ENCODE results near the gene PCBP3.

Gene PCBP3

DNA sequence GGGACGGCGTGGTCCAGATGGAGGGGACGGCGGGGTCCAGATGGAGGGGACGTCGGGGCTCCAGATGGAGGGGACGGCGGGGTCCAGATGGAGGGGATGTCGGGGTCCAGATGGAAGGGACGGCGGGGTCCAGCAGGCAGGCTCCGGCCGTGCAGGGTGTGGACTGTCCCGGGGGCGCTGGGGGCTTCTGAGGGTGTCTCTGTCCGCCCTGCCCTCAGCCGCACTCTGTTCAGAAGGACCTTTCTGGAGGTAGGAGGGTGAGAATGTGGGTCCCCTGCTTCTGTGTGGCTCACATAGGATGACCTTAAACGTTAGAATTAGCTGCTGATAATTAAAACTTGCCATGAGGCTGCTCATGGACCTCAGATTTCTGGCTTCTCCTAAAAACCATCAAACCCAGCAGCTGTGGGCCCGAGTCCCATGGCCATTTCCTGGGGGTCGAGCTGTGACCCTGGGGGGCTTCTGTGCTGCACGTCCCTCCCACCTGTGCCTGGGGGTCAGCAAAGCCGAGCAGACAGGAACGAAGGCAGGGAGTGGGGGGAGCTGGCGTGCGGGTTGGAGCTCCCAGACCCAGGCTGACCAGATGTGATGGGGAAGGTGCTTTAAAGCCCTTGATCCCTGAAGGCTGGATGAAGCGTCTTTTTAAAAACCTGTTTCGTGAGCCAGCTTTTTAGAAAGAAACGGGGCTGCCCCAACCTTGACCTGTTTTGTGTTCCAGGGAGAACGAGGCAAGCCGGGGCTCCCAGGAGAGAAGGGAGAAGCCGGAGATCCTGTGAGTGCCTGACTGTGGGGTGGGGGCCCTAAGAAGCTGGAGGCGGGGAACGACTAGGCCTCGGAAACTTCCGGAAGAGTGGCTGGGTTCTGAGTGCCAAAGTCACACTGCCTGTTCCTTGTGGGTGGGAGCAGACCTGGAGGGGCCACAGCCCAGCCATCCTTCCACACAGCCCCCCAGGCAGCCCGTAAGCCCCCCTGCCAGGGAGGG, 345.1 kb downstream of the PCBP3 start:
- Histone ChIP-seq H3K36me3 (ENCODE audit: control insufficient read depth, insufficient read depth, low read length) (peaks cover 27% of the 10 kb centered on the region), H3K9me3 (ENCODE audit: control insufficient read depth, insufficient read depth, low read length) (no peaks in the 10 kb centered on the region), H3K27me3 (ENCODE audit: control insufficient read depth, insufficient read depth, low read length) (no peaks in the 10 kb centered on the region), H3K4me3 (ENCODE audit: low read length) (no peak overlapping the region), H3K4me1 (ENCODE audit: control insufficient read depth, insufficient read depth, low read length) (no peaks in the 10 kb centered on the region; the same call in 1 of the 2 replicates), H3K27ac (ENCODE audit: low read length) (no peak overlapping the region)
- no CpG with 5 or more reads among the region's 36 CpGs for WGBS (ENCODE audit: insufficient coverage, insufficient read length)
- no peak for DNase-seq (ENCODE audit: low read depth, low spot score)

DNA sequence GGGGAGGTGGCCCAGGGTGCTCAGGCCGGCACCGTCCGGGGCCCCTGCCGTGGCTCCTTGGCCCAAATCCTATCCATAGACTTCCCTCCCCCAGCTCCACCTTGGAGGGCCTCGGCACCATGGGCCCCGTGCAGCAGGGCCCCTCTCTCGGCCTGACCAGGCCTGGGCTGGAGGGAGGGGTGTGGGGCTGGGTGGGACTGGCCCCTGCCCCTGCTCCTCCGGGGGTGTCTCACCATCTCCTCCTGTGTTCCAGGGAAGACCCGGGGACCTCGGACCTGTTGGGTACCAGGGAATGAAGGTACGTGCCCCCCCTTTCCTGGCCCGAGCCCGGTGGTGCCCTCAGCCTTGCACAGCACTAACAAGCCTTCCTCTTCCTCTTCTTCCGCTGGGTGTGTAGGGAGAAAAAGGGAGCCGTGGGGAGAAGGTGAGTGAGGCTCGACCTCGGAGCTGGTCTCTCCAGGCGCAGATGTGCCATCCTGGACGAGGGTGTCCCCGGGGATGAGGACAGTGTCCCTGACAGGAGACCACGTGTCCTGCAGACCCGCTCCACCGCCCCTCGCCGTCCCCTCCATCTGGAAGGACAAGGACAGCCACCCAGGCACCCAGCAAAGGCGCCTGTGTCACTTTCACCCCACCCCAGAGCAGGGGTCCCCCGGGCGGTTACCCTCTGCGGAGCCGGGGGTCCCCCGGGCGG, 346.0 kb downstream of the PCBP3 start:
- Histone ChIP-seq H3K9me3 (ENCODE audit: control insufficient read depth, insufficient read depth, low read length) (no peaks in the 10 kb centered on the region), H3K27me3 (ENCODE audit: control insufficient read depth, insufficient read depth, low read length) (no peaks in the 10 kb centered on the region), H3K36me3 (ENCODE audit: control insufficient read depth, insufficient read depth, low read length) (peaks cover 28% of the 10 kb centered on the region), H3K4me1 (ENCODE audit: control insufficient read depth, insufficient read depth, low read length) (no peaks in the 10 kb centered on the region; the same call in 1 of the 2 replicates), H3K4me3 (ENCODE audit: low read length) (no peak overlapping the region), H3K27ac (ENCODE audit: low read length) (no peak overlapping the region)
- DNase-seq (ENCODE audit: low read depth, low spot score), result no peak
- WGBS (ENCODE audit: insufficient coverage, insufficient read length), result no CpG with 5 or more reads among the region's 32 CpGs

DNA sequence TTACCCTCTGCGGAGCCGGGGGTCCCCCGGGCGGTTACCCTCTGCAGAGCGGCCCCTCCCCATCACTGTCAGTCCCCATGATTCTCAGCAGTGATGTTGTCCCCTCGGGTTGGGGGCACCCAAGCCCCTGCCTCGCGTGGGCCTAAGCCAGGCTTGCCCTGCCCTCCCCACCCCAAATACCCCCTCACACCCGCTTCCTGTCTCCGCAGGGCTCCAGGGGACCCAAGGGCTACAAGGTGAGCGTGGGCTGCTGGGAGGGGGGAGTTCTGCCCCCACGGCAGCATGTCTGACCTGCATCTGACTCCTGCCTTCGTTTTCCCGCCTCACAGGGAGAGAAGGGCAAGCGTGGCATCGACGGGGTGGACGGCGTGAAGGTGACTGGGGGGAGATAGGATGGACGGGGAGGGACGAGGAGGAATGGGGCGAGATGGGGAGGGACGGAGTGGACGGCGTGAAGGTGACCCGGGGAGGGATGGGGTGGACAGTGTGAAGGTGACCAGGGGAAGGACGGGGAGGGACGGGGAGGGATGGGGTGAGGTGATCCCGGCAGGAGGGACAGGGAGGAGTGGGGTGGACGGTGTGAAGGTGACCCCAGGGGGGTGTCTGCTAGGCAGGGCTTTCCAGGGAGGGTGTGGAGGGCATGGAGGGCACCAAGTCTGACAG, 346.7 kb downstream of the PCBP3 start:
- no peak for DNase-seq (ENCODE audit: low read depth, low spot score)
- 100% methylated on average over 8 of the region's 30 CpGs for WGBS (ENCODE audit: insufficient coverage, insufficient read length)
- H3K4me1 ChIP-seq (ENCODE audit: control insufficient read depth, insufficient read depth, low read length), result no peaks in the 10 kb centered on the region; the same call in 1 of the 2 replicates
- no peaks in the 10 kb centered on the region for H3K9me3 ChIP-seq (ENCODE audit: control insufficient read depth, insufficient read depth, low read length)
- no peaks in the 10 kb centered on the region for H3K27me3 ChIP-seq (ENCODE audit: control insufficient read depth, insufficient read depth, low read length)
- H3K36me3 ChIP-seq (ENCODE audit: control insufficient read depth, insufficient read depth, low read length), result peaks cover 31% of the 10 kb centered on the region
- H3K27ac ChIP-seq (ENCODE audit: low read length), result no peak overlapping the region
- H3K4me3 ChIP-seq (ENCODE audit: low read length), result no peak overlapping the region

DNA sequence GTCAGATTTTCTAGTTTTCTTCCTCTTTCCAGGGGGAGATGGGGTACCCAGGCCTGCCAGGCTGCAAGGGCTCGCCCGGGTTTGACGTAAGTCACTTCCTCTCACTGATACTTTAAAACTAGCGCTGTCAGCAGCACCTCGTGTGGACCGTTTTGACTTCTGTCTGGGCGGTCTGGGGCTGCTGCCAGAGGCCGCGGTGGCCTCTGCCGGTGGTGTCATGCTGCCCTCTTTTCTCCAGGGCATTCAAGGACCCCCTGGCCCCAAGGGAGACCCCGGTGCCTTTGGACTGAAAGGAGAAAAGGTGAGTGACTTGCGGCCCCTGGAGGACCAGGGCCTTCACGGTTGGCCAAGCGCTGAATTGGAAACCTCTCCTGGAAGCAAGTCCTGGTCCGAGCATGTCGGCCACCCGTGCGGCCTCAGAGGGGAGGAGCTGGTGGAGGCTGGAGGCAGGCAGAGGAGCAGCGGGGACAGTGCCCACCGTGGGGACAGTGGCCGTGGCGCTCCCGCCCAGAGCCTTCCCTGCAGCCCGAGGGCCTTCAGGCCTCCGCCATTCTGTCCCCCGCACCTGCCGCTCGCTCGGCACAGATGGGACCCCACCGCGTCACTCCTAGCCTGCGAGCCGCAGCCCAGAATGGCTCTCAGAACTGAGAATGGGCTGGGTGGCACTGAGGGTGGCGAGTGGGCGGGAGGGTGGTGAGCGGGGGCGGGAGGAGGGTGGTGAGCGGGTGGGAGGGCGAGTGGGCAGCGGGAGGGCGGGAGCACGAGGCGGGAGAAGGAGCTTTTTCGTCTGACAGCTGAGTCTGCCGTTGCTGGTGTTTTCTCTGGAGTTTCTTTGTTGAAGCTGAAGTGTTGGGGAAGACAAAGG, 347.4 kb downstream of the PCBP3 start:
- H3K4me3 ChIP-seq (ENCODE audit: low read length), result no peak overlapping the region
- peaks cover 27% of the 10 kb centered on the region for H3K36me3 ChIP-seq (ENCODE audit: control insufficient read depth, insufficient read depth, low read length)
- no peaks in the 10 kb centered on the region for H3K27me3 ChIP-seq (ENCODE audit: control insufficient read depth, insufficient read depth, low read length)
- no peaks in the 10 kb centered on the region for H3K9me3 ChIP-seq (ENCODE audit: control insufficient read depth, insufficient read depth, low read length)
- no CpG with 5 or more reads among the region's 45 CpGs for WGBS (ENCODE audit: insufficient coverage, insufficient read length)
- no peak for DNase-seq (ENCODE audit: low read depth, low spot score)
- no peaks in the 10 kb centered on the region; the same call in 1 of the 2 replicates for H3K4me1 ChIP-seq (ENCODE audit: control insufficient read depth, insufficient read depth, low read length)
- no peak overlapping the region for H3K27ac ChIP-seq (ENCODE audit: low read length)

DNA sequence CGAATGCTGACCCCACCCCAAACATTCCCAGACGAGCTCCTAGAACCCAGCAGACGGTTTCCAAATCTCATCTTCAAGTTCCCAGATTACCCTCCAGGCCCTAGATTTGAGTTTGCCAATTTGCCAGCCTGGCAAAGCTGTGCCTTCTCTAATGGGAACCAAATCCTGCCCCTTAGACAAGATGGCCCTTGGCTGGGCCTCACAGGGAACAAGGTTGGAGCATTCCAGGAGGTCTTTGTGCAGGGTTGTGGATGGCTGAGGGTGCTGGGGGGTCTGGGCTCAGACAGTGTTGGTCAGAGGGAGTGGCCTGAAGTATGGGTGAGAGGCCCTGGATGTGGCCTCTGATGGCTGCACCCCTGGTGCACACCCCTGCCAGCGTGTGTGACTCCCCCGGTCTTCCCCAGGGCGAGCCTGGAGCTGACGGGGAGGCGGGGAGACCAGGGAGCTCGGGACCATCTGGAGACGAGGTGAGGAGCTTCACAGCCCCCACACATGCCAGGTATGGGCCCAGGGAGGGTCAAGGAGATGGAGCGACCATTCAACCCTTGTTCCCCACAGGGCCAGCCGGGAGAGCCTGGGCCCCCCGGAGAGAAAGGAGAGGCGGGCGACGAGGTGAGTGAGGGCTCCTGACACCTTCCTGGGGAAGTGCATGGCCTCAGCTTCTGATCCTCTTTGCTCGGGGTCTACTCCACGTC, 348.2 kb downstream of the PCBP3 start:
- Histone ChIP-seq H3K36me3 (ENCODE audit: control insufficient read depth, insufficient read depth, low read length) (peaks cover 27% of the 10 kb centered on the region), H3K27ac (ENCODE audit: low read length) (no peak overlapping the region), H3K9me3 (ENCODE audit: control insufficient read depth, insufficient read depth, low read length) (no peaks in the 10 kb centered on the region), H3K4me3 (ENCODE audit: low read length) (no peak overlapping the region), H3K4me1 (ENCODE audit: control insufficient read depth, insufficient read depth, low read length) (no peaks in the 10 kb centered on the region; the same call in 1 of the 2 replicates), H3K27me3 (ENCODE audit: control insufficient read depth, insufficient read depth, low read length) (no peaks in the 10 kb centered on the region)
- no peak for DNase-seq (ENCODE audit: low read depth, low spot score)
- no CpG with 5 or more reads among the region's 18 CpGs for WGBS (ENCODE audit: insufficient coverage, insufficient read length)
